MCF 10A (cell line): ENCODE measurements around the gene IGFN1. TPM values are rescaled to one million over a fixed set of nuclear protein-coding genes. Genes with fewer than 3 reads are reported as not detected.

Experiments
- BruUV-seq: library from RNA; stranded (reverse); fragments of 400-500 nt; replicated peaks from 2 replicates; lab custom pipeline; 2021; lab: Mats Ljungman, UMichigan
- CTCF ChIA-PET: fragments of 300-600 bp; sonication (Branson Sonifier 250); formaldehyde crosslinking; extraction: SDS; loops from one replicate; lab custom pipeline; 2021; ENCODE audit warnings: antibody characterized with exemption, inconsistent platforms; lab: Yijun Ruan, JAX
- POLR2A ChIA-PET: fragments of 300-600, 350-650 bp; sonication (Branson Sonifier 250); formaldehyde crosslinking; extraction: SDS; loops from one replicate; lab custom pipeline; 2020; ENCODE audit warnings: antibody characterized with exemption, inconsistent platforms; lab: Yijun Ruan, JAX
- DNase-seq: peaks from one replicate; pipeline ENCODE4 v3.0.0-alpha.2; 2018; ENCODE audit not compliant: unreplicated experiment
- H3K27ac Mint-ChIP-seq: one replicate; pipeline ENCODE4 v1.8.0; 2022; ENCODE audit warnings: mild to moderate bottlenecking, low read depth, mixed read lengths; ENCODE audit not compliant: unreplicated experiment
- H3K27me3 Mint-ChIP-seq: one replicate; pipeline ENCODE4 v1.8.0; 2022; ENCODE audit warnings: mixed read lengths; ENCODE audit not compliant: insufficient read depth, unreplicated experiment
- H3K36me3 Mint-ChIP-seq: one replicate; pipeline ENCODE4 v1.8.0; 2022; ENCODE audit warnings: mild to moderate bottlenecking, moderate library complexity, mixed read lengths; ENCODE audit not compliant: insufficient read depth, unreplicated experiment
- H3K4me1 Mint-ChIP-seq: one replicate; pipeline ENCODE4 v1.8.0; 2022; ENCODE audit warnings: mixed read lengths; ENCODE audit not compliant: insufficient read depth, unreplicated experiment
- H3K4me3 Mint-ChIP-seq: one replicate; pipeline ENCODE4 v1.8.0; 2022; ENCODE audit warnings: mild to moderate bottlenecking, moderate library complexity, mixed read lengths; ENCODE audit not compliant: unreplicated experiment
- H3K9me3 Mint-ChIP-seq: one replicate; pipeline ENCODE4 v1.8.0; 2022; ENCODE audit warnings: mixed read lengths; ENCODE audit not compliant: unreplicated experiment
- intact Hi-C: fragments of 100-400 bp; cut with micrococcal nuclease; formaldehyde crosslinking; loops from 2 replicates; pipeline ENCODE4 v1.14.1; 2022
- total RNA-seq: library from RNA; stranded (reverse); gene quantifications from 2 replicates; pipeline ENCODE4 v1.2.3, GENCODE V29; 2022
- TF ChIP-seq, protein P1 (sequence below): fragments of 200-600 bp; IDR thresholded peaks from one replicate; pipeline ENCODE4 v1.8.0; 2022; ENCODE audit warnings: antibody characterized with exemption, mild to moderate bottlenecking; ENCODE audit not compliant: unreplicated experiment

IGFN1 gene
- total RNA-seq, 1 experiment from 2014 or later, result 0.26 TPM

DNA sequence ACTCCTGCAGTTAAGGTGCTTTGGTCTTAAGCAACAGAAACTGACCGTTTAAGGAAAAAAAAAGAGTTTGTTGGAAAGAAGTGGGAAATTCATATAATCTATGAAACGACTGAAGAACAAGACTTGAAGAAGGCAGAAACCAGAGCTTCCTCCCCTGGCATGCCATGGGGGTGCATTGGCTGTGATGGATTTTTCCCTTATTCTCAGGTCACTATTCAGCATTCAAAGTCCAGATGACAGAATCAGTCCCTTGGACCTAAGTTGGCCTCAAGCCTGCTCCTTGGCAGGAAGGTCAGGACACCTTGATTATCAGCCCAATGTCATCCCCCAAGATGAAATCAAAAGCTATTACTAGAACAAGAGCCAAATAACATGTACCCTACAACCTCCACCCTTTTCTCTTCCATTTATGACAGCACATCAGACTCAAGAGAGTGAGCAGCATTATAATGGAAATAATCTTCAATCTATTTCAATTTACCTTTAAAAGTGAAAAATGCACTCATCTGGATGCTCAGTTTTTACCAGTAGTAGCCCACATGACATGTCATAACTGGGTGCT, 20.6 kb upstream of the IGFN1 start:
- CTCF ChIA-PET, result interaction anchor here (0.6 to 5.1 kb wide), 17 partner anchors 11 to 623 kb away, joined by 3 to 25 read pairs (median 5); partner anchors contain the start of gene TMEM9
- intact Hi-C loops, result loop anchor here (1.0 kb wide), 2 partner anchors 16 to 21 kb away; partner anchors contain the start of gene TMEM9

DNA sequence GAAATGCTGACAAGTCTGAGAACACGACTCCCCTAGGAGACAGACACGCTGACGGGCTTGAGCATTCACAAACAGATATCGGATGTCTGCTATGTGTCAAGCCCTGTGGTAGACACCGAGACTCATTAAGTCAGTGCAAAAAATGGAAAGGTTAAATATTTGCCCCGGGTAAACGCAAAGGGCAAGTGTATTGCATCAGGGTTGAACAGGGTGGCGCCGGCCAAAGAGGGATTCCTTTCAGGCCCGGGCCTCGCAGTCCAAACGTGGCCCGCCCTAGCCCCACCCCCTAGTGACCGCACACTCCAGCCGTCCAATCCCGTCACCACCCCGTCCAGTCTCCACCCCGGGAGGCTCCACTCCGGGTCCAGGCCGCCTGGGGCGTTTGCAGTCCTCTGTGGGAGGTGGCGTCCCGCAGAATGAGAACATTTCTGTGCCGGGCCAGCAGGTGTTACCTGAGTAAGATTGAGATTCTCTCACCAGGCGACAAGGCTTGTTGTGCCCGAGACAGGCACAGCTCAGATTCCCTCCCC, 20.0 kb upstream of the IGFN1 start:
- intact Hi-C loops, result loop anchor here (1.0 kb wide), 2 partner anchors 16 to 21 kb away; partner anchors contain the start of gene TMEM9
- CTCF ChIA-PET, result interaction anchor here (0.7 to 5.4 kb wide), 12 partner anchors 11 to 158 kb away, joined by 3 to 36 read pairs (median 4); partner anchors contain the start of gene TMEM9
- Mint-ChIP-seq H3K27me3 (no peaks in the 10 kb centered on the region), H3K4me3 (peak overlapping the region; percentile 73), H3K4me1 (peaks cover 20% of the 10 kb centered on the region), H3K36me3 (no peaks in the 10 kb centered on the region), H3K27ac (peak overlapping the region; percentile 75), H3K9me3 (no peaks in the 10 kb centered on the region)
- BruUV-seq, result no TSS peak
- POLR2A ChIA-PET, result interaction anchor here (0.6 to 5.2 kb wide), 10 partner anchors 12 to 516 kb away, joined by 3 to 40 read pairs (median 4); partner anchors contain the start of gene TMEM9
- TF ChIP-seq, protein P1, sequence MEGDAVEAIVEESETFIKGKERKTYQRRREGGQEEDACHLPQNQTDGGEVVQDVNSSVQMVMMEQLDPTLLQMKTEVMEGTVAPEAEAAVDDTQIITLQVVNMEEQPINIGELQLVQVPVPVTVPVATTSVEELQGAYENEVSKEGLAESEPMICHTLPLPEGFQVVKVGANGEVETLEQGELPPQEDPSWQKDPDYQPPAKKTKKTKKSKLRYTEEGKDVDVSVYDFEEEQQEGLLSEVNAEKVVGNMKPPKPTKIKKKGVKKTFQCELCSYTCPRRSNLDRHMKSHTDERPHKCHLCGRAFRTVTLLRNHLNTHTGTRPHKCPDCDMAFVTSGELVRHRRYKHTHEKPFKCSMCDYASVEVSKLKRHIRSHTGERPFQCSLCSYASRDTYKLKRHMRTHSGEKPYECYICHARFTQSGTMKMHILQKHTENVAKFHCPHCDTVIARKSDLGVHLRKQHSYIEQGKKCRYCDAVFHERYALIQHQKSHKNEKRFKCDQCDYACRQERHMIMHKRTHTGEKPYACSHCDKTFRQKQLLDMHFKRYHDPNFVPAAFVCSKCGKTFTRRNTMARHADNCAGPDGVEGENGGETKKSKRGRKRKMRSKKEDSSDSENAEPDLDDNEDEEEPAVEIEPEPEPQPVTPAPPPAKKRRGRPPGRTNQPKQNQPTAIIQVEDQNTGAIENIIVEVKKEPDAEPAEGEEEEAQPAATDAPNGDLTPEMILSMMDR, result no peak
- DNase-seq, result peak; percentile 99

More for the DNA sequence above, 20.6 kb upstream of the IGFN1 start:
- BruUV-seq, result TSS peak; percentile 94
- H3K27ac Mint-ChIP-seq, result peak overlapping the region; percentile 75
- H3K9me3 Mint-ChIP-seq, result no peaks in the 10 kb centered on the region
- TF ChIP-seq, protein P1, result no peak
- H3K4me3 Mint-ChIP-seq, result peak overlapping the region; percentile 73
- H3K27me3 Mint-ChIP-seq, result no peaks in the 10 kb centered on the region
- DNase-seq, result no peak
- POLR2A ChIA-PET, result interaction anchor here (0.6 to 5.2 kb wide), 8 partner anchors 11 to 139 kb away, joined by 3 to 40 read pairs (median 5); partner anchors contain the start of gene TMEM9
- H3K36me3 Mint-ChIP-seq, result no peaks in the 10 kb centered on the region
- H3K4me1 Mint-ChIP-seq, result peaks cover 20% of the 10 kb centered on the region

DNA sequence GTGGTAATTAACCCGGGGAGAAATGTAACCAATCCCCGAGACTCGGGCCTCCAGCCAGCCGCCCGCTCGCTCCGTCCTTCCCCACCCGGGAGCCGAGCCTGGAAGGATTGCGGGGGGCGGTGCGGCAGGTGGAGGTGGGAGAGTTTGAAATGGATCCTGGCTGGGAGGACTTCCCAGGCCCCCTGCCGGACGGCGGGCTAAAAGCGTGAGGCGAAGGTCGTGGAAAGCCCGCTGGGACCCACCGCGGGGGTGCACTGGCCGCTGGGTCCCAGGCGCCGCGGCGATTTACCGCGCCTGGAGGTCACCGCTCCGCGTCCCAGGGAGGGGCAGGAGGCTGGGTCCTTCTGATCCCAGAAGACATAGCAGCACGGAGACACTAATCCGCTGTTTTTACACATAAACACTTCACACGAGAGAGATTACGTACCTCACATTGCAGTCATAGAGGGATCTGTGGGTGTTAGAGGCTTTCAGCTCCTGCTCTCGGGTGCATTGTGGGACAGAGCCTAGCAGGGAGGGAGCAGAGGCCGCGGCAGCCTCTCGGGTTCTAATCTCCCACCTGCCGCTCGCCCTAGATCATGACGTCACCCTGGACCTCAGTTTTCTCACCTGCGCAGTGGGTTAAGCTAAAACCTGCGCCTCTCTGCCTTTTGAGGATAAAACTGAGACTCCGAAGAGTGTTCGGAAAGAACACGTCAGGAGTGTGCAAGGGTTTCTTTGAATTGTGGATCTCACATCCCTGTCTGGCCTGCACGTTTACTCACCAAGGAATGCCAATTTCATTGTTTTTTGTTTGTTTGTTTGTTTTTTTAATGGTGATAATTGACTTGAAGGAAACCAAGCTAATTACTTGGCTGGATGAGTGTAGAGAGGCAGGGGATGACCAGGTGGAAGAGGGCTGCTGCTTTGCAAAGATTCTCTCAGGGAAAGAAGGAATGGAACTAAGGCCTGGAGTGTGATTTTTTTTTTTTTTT, 19.3 kb upstream of the IGFN1 start:
- CTCF ChIA-PET, result interaction anchor here (0.6 to 5.4 kb wide), 12 partner anchors 15 to 1110 kb away, joined by 3 to 36 read pairs (median 3); partner anchors contain the start of gene TMEM9
- TF ChIP-seq, protein P1, result peak; percentile 80
- POLR2A ChIA-PET, result interaction anchor here (0.5 to 5.2 kb wide), 9 partner anchors 11 to 517 kb away, joined by 3 to 40 read pairs (median 4); partner anchors contain the start of gene TMEM9
- no peaks in the 10 kb centered on the region for H3K36me3 Mint-ChIP-seq
- BruUV-seq, result TSS peak; percentile 90
- peaks cover 20% of the 10 kb centered on the region for H3K4me1 Mint-ChIP-seq
- H3K9me3 Mint-ChIP-seq, result no peaks in the 10 kb centered on the region
- peak; percentile 32 for DNase-seq
- peak overlapping the region; percentile 75 for H3K27ac Mint-ChIP-seq
- no peaks in the 10 kb centered on the region for H3K27me3 Mint-ChIP-seq
- peak overlapping the region; percentile 73 for H3K4me3 Mint-ChIP-seq
- intact Hi-C loops, result no loop called here
